Neural progenitor cell (in vitro differentiated cells): Measurements from ENCODE around the gene COX7A2L. TPM values are rescaled to one million over a fixed set of nuclear protein-coding genes. Genes with fewer than 3 reads are reported as not detected.

Source experiments
- DNase-seq: peaks from one replicate; pipeline ENCODE4 v3.0.0-alpha.2; 2016; ENCODE audit warnings: low spot score
- H2AFZ ChIP-seq: fragments of 200-600 bp; sonication (generic); replicated peaks from 2 replicates; pipeline ENCODE4 v1.6.1; 2016; ENCODE audit warnings: antibody characterized with exemption
- H3F3A ChIP-seq: fragments of 200-600 bp; sonication (generic); 2 replicates; pipeline ENCODE4 v1.6.1; 2016; ENCODE audit warnings: antibody characterized with exemption, low read depth
- H3K27ac ChIP-seq: fragments of 200-600 bp; sonication (generic); 2 replicates; pipeline ENCODE4 v1.5.1; 2016; ENCODE audit warnings: mild to moderate bottlenecking
- H3K27me3 ChIP-seq: fragments of 200-600 bp; sonication (generic); 2 replicates; pipeline ENCODE4 v1.6.1; 2016; ENCODE audit warnings: mild to moderate bottlenecking, moderate library complexity
- H3K36me3 ChIP-seq: fragments of 200-600 bp; sonication (generic); 2 replicates; pipeline ENCODE4 v1.5.1; 2016
- H3K4me1 ChIP-seq: fragments of 200-600 bp; sonication (generic); 2 replicates; pipeline ENCODE4 v1.6.1; 2016; ENCODE audit warnings: mixed run types
- H3K4me2 ChIP-seq: fragments of 200-600 bp; sonication (generic); 2 replicates; pipeline ENCODE4 v1.6.1; 2016
- H3K4me3 ChIP-seq: fragments of 200-600 bp; sonication (generic); 2 replicates; pipeline ENCODE4 v1.5.1; 2016
- H3K79me2 ChIP-seq: fragments of 200-600 bp; sonication (generic); 2 replicates; pipeline ENCODE4 v1.6.1; 2016; ENCODE audit warnings: low read depth
- H3K9ac ChIP-seq: fragments of 200-600 bp; sonication (generic); 2 replicates; pipeline ENCODE4 v1.6.1; 2016
- H3K9me3 ChIP-seq: fragments of 200-600 bp; sonication (generic); 2 replicates; pipeline ENCODE4 v1.5.1; 2016; ENCODE audit warnings: low read depth
- H4K20me1 ChIP-seq: fragments of 200-600 bp; sonication (generic); 2 replicates; pipeline ENCODE4 v1.6.1; 2016; ENCODE audit warnings: low read depth
- H3K27ac Mint-ChIP-seq: 3 replicates; pipeline ENCODE4 v1.8.0; 2021; ENCODE audit warnings: mixed read lengths
- H3K27me3 Mint-ChIP-seq: 2 replicates; pipeline ENCODE4 v1.8.0; 2022; ENCODE audit warnings: low read depth, mild to moderate bottlenecking, inconsistent platforms, moderate library complexity, mixed read lengths; ENCODE audit not compliant: insufficient read depth
- H3K36me3 Mint-ChIP-seq: 3 replicates; pipeline ENCODE4 v1.8.0; 2021; ENCODE audit warnings: mixed read lengths
- H3K4me1 Mint-ChIP-seq: 3 replicates; pipeline ENCODE4 v1.8.0; 2021; ENCODE audit warnings: mixed read lengths
- H3K4me3 Mint-ChIP-seq: 3 replicates; pipeline ENCODE4 v1.8.0; 2021; ENCODE audit warnings: mild to moderate bottlenecking, moderate library complexity, mixed read lengths
- H3K9me3 Mint-ChIP-seq: 3 replicates; pipeline ENCODE4 v1.8.0; 2020; ENCODE audit warnings: mixed read lengths
- EZH2 ChIP-seq: fragments of 200-600 bp; sonication (generic); IDR thresholded peaks from 2 replicates; pipeline ENCODE4 v1.6.1; 2017; ENCODE audit warnings: antibody characterized with exemption, mild to moderate bottlenecking, moderate library complexity
- EZH2phosphoT487 ChIP-seq: fragments of 200-600 bp; sonication (generic); IDR thresholded peaks from 2 replicates; pipeline ENCODE4 v1.6.1; 2017; ENCODE audit warnings: antibody characterized with exemption
- total RNA-seq: library from RNA; depleted of rRNA; stranded (reverse); fragments of >200 nt; gene quantifications from 2 replicates; pipeline ENCODE4 v1.2.3, GENCODE V29; 2015; ENCODE audit warnings: low replicate concordance
- TF ChIP-seq, protein P1 (sequence below): fragments of 200-600 bp; sonication (generic); IDR thresholded peaks from 2 replicates; pipeline ENCODE4 v1.5.1; 2017; ENCODE audit warnings: antibody characterized with exemption, mild to moderate bottlenecking

Gene COX7A2L
- total RNA-seq, 1 donor from 2014 or later = 292 TPM

DNA sequence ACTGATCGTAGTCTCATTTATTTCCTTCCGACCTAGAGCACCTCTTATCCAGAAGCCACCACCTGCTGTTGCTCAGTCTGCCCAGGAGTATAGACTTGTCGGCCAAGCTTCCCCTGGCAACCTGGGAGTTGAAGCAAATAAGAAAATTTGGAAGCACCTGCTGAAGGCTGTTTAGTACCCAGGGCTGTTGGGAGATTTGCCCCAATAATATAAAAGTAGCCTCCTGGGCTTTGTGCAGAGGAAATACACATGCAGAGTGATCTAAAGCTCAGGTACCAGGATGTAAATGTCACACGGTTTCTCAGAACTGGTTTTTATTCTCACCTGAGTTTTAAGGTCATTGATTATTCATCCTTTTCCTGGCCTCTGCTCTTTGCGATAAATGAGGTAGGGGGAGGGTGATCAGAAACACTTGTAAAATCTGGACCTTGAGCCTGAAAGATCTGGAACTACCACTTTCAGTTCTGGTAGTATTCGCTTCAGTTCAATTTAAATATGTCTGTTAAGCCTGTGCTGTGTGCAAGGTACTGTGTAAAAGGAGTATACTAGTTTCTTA, 789 bp upstream of the COX7A2L start:
- Mint-ChIP-seq H3K9me3 (no peaks in the 10 kb centered on the region), H3K4me1 (peaks cover 27% of the 10 kb centered on the region), H3K27ac (peak overlapping the region; percentile 100), H3K27me3 (peaks cover 5% of the 10 kb centered on the region), H3K36me3 (no peaks in the 10 kb centered on the region), H3K4me3 (peak overlapping the region; percentile 92)
- no peak for TF ChIP-seq EZH2phosphoT487
- TF ChIP-seq, protein P1, sequence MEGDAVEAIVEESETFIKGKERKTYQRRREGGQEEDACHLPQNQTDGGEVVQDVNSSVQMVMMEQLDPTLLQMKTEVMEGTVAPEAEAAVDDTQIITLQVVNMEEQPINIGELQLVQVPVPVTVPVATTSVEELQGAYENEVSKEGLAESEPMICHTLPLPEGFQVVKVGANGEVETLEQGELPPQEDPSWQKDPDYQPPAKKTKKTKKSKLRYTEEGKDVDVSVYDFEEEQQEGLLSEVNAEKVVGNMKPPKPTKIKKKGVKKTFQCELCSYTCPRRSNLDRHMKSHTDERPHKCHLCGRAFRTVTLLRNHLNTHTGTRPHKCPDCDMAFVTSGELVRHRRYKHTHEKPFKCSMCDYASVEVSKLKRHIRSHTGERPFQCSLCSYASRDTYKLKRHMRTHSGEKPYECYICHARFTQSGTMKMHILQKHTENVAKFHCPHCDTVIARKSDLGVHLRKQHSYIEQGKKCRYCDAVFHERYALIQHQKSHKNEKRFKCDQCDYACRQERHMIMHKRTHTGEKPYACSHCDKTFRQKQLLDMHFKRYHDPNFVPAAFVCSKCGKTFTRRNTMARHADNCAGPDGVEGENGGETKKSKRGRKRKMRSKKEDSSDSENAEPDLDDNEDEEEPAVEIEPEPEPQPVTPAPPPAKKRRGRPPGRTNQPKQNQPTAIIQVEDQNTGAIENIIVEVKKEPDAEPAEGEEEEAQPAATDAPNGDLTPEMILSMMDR = no peak
- no peak for TF ChIP-seq EZH2
- Histone ChIP-seq H3K4me1 (peaks cover 18% of the 10 kb centered on the region), H4K20me1 (peaks cover 27% of the 10 kb centered on the region), H3K4me3 (peak overlapping the region; percentile 81), H3K36me3 (no peaks in the 10 kb centered on the region), H3K27me3 (peaks cover 5% of the 10 kb centered on the region), H2AFZ (peak overlapping the region; percentile 90), H3K9me3 (no peaks in the 10 kb centered on the region), H3K4me2 (peak overlapping the region; percentile 82), H3K79me2 (peaks cover 42% of the 10 kb centered on the region), H3F3A (peaks cover 7% of the 10 kb centered on the region), H3K9ac (no peak overlapping the region), H3K27ac (no peak overlapping the region)
- no peak for DNase-seq

DNA sequence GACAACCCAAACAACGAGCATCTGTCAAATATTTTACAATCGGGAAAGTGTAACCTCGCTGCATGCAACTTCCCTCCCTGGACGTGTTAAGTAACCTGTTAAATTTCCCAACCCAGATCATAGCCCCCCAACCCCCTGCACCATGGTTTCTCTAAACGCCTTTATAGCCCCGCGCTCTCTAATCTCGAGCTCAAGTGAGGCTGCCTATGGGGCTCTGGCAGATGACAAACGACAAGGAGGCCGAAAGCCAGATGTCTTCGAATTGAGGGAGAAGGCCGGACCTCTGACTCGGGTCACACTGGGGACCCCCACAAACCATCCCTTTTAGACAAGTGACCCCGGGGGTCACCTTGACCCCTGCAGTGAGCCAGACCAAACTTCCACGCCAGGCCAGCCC, 526 bp downstream of the COX7A2L start:
- H3K9me3 Mint-ChIP-seq = no peaks in the 10 kb centered on the region
- Histone ChIP-seq H3K36me3 (no peaks in the 10 kb centered on the region), H4K20me1 (peaks cover 27% of the 10 kb centered on the region), H3K27ac (no peak overlapping the region), H3K4me3 (peak overlapping the region; percentile 81), H3K79me2 (peaks cover 55% of the 10 kb centered on the region), H3K27me3 (peaks cover 5% of the 10 kb centered on the region), H3F3A (peaks cover 7% of the 10 kb centered on the region), H3K4me2 (peak overlapping the region; percentile 93), H3K9me3 (no peaks in the 10 kb centered on the region), H2AFZ (peak overlapping the region; percentile 86), H3K9ac (peak overlapping the region; percentile 89), H3K4me1 (peaks cover 18% of the 10 kb centered on the region)
- peaks cover 3% of the 10 kb centered on the region for H3K27me3 Mint-ChIP-seq
- H3K4me3 Mint-ChIP-seq = peak overlapping the region; percentile 92
- no peaks in the 10 kb centered on the region for H3K36me3 Mint-ChIP-seq
- peaks cover 27% of the 10 kb centered on the region for H3K4me1 Mint-ChIP-seq
- TF ChIP-seq EZH2 (no peak), EZH2phosphoT487 (no peak)
- TF ChIP-seq, protein P1 = no peak
- peak; percentile 41 for DNase-seq
- H3K27ac Mint-ChIP-seq = peak overlapping the region; percentile 100

DNA sequence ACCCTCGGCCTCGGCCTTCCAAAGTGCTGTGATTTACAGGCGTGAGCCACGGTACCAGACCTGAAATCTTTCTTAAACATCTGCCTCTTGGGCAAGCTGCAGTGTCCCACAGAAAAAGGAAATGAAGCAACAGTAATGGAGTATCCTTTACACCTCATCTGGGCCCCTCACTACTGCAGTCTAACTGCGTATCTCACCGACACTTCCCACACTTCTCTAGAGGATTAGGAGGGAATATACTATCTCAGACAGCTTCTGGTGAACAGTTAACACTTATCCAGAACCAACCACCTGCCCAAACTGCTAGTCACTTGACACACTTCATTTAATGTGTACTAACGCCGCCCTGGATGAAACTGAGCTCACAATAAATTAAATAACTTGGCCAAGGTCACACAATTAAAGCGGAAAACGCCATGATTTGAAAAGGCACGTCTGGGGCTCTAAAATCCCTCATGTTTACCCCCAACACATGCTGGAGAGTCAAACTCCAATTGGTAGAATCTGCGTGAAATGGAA, 993 bp downstream of the COX7A2L start:
- Mint-ChIP-seq H3K9me3 (no peaks in the 10 kb centered on the region), H3K36me3 (no peaks in the 10 kb centered on the region), H3K27ac (peak overlapping the region; percentile 100), H3K27me3 (peaks cover 3% of the 10 kb centered on the region), H3K4me1 (peaks cover 27% of the 10 kb centered on the region), H3K4me3 (peak overlapping the region; percentile 92)
- Histone ChIP-seq H2AFZ (no peak overlapping the region), H3F3A (peaks cover 7% of the 10 kb centered on the region), H3K4me3 (peak overlapping the region; percentile 81), H4K20me1 (peaks cover 31% of the 10 kb centered on the region), H3K4me2 (peak overlapping the region; percentile 93), H3K4me1 (peaks cover 18% of the 10 kb centered on the region), H3K9ac (peak overlapping the region; percentile 89), H3K27me3 (peaks cover 5% of the 10 kb centered on the region), H3K9me3 (no peaks in the 10 kb centered on the region), H3K79me2 (peaks cover 60% of the 10 kb centered on the region), H3K27ac (no peak overlapping the region), H3K36me3 (no peaks in the 10 kb centered on the region)
- no peak for DNase-seq
- TF ChIP-seq, protein P1 = no peak
- TF ChIP-seq EZH2 (no peak), EZH2phosphoT487 (no peak)
